ENCODE measurements around the gene LRMDA.

LRMDA gene

GRCh38 chr10:75443362-75443761 lies 11.9 kb downstream of the LRMDA start:
- no peak for DNase-seq (ENCODE audit: low read depth in 2 of 2, low spot score in 1 of 2)

GRCh38 chr10:75444781-75445386 lies 13.5 kb downstream of the LRMDA start:
- DNase-seq (ENCODE audit: low read depth in 2 of 2, low spot score in 1 of 2): no peak

DNA sequence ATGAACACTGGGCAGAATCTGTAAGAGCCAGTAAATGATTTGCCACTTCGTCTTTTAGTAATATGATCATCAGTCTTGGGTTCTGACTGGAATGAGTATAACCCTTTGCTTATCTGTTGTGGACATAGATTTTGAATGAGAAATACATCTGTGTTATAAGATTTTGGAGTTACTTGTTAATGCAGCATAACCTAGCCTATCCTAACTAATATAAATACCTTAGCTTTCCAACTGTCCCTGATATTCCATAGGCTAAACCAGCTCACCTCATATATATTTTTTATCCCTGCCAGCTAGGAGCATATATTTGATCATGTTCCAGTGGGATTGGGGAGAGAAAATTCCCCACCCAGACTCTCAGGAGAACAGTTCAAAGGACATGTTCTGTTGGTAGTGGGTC lies 15.1 kb downstream of the LRMDA start:
- no peak for DNase-seq (ENCODE audit: low read depth in 2 of 2, low spot score in 1 of 2)

GRCh38 chr10:75448166-75448565 lies 16.7 kb downstream of the LRMDA start:
- no peak for DNase-seq (ENCODE audit: low read depth in 2 of 2, low spot score in 1 of 2)

DNA sequence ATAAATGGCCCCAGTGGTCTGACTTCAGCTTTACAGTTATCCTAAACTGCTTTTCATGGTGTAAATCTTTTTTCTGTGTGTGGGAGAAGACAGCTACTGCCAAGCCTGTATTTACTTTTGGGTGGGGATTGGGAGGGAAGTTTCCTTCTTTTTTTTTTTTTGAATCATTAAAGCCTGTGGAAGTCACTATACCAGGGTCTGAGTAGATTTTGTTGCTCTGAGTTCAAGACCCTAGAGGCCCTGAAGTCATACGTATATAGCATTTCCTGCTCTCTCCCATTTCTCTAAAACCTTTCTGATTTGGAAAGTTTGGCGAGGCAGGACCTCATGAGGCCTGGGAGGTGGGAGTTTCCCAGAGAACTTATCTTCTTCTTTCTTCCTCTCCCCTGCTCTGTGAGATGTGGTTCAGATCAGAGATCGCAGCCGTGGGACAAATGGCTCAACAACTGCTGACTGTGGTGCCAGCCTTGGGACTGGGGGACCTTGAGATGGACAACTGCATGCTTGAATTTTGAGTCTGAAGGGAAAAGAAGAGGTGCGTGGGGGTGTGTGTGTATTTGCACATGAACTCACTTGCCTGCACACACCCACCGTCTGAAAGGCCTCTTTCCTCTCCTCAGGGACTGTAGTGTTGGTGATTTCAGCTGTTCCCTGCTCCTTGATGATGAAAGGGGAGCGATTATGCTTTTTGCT lies 18.1 kb downstream of the LRMDA start:
- no peak for DNase-seq (ENCODE audit: low read depth in 2 of 2, low spot score in 1 of 2)

DNA sequence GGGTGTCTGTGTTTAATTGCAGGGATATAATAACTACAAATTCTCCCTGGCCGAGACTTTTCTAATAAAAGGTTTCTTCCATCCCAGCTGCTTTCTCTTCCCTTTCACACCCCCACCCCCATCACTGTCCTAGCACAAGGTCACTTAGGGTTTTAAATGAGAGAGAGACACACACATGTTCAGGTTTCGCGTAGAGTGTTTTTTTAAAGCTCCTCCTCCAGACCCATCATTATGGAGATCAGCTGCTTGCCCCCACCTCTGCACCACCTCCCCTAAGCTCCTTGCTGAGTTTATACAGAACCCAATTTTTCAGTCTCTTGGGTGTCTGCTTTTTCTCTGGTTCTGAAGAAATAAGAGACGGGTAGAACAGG lies 18.6 kb downstream of the LRMDA start:
- DNase-seq (ENCODE audit: low read depth in 2 of 2, low spot score in 1 of 2): no peak

DNA sequence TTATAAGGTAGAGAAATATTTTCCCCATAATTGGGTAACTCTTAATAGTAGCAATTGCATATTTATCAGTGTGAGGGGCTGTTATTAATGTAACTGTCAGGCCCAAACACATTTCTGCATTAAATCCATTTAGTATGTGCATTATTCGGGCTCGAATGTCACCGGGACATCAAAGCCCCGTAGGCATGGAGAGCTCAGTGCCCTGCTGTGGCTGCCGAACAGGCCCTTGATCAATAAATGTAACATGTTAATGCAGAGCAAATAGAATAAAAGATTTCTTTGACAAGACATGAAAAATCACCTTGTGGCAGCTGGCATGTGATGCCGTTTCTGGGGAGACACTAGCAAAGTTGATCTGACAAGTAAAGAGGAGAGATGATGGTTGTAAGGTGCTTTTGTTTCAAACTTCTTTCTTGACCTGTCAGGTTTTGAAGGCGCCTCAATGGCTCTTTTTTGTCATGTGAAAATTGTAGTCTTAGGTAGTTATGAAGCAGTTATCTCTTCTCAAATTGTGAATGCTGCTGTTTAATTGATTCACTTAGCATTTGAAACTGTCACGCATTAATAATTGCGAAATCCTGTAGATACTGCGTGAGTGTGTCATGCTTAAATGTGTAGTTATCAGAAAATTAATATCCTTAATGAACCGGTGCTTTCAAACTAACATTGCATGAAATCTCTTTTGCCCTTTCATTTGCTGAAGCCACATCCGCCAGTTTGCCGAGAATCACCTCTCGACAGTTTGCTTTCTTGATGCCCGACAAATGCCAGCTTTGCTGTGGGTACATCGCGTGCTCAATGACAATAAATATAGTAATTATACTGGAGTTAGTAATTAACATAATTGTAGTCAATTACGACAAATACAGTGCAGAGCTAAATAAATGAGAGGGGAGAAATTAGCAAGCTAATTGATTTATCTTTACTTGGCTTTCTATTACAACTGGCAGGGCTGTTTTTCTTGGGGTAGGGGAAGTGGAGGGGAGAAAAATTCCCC lies 19.5 kb downstream of the LRMDA start:
- DNase-seq (ENCODE audit: low read depth in 2 of 2, low spot score in 1 of 2): no peak

- no peak for DNase-seq (ENCODE audit: low read depth in 2 of 2, low spot score in 1 of 2)
Measured at GRCh38 chr10:75451831-75452230, 20.4 kb downstream of the LRMDA start.

- no peak for DNase-seq (ENCODE audit: low read depth in 2 of 2, low spot score in 1 of 2)
Measured at GRCh38 chr10:75452997-75453396, 21.6 kb downstream of the LRMDA start.

GRCh38 chr10:75456122-75456521 lies 24.7 kb downstream of the LRMDA start:
- DNase-seq (ENCODE audit: low read depth in 2 of 2, low spot score in 1 of 2): no peak

DNA sequence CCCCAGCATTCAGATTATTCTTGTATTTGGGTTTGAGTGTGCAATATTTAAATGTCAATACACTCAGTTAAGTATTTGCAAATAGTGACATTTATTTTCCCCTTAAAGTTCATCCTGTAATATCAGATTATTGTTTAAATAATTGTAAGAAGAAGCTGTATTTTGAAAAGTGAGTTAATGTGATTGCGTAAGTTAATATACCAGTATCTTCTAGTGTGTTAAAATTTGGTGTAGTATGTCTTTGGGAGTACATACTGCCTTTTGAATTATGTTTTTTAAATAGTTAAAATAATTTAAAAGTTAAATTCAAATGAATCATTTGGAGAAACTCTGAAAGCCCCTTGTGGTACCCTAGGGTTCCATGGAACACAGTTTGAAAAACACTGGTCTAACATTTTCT lies 28.6 kb downstream of the LRMDA start:
- DNase-seq (ENCODE audit: low read depth in 2 of 2, low spot score in 1 of 2): no peak

DNA sequence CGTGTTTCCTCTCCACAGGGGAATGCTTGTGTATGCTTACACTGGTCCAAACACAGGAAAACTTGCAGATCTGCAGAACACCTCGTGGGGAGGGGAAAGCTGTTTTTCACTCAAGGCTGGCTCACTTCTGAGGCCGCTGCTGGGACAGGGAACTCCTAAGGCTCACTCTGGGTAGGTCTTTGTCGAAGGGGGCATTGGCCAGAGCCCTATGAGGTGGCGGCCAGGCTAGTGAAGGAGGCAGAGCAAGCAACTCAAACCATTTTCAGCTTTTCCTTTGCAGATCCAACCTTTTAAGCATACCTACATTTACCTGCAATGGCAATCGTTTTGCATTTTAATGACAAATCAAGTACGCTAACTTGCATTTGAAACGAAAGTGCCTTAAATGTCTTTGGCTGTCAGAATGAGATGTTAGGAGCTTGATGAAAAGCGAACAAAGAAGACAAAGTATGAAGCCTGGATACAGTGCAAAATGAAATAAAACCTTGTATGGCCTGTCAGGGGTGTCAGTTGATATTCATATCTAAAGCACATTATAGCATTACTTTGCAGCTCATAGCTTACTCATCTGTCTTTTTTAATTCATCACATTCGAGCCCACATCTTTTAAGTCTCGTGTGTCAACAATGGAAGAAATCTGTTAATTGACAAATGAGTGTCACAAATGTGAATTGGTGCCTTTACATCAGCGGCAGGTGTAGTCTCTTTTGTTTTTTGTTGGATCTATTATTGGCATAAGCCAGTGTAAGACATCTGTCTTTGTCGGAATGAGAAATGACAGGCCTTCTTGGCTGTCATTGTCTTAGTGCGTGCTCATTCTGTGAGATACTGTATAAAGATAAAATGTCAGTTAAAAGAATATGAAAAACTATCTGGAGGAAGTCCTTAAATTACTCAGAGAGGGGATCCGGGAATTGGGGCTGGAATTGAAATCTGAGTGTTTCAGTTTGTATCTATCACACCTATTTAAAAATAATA lies 30.5 kb downstream of the LRMDA start:
- DNase-seq (ENCODE audit: low read depth in 2 of 2, low spot score in 1 of 2): no peak

DNA sequence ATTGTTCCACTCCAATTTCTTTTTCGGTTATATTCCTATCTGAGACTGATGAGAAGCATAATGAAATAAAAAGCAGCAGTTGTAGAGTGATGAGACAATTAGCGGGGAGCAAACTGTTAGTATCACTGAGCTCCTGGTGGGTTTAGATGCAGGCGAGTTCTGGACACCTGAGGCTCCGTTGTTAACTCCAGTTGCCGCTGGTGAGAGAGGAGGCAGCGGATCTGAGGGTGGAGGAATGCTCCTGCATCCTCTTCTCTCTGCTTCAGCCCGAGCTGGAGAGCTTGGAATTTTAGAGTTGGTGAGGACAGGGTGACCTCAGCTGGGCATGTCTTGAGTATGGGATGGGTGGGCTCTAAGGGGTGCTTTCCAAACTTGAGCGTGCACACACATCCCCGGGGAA lies 31.4 kb downstream of the LRMDA start:
- no peak for DNase-seq (ENCODE audit: low read depth in 2 of 2, low spot score in 1 of 2)

DNA sequence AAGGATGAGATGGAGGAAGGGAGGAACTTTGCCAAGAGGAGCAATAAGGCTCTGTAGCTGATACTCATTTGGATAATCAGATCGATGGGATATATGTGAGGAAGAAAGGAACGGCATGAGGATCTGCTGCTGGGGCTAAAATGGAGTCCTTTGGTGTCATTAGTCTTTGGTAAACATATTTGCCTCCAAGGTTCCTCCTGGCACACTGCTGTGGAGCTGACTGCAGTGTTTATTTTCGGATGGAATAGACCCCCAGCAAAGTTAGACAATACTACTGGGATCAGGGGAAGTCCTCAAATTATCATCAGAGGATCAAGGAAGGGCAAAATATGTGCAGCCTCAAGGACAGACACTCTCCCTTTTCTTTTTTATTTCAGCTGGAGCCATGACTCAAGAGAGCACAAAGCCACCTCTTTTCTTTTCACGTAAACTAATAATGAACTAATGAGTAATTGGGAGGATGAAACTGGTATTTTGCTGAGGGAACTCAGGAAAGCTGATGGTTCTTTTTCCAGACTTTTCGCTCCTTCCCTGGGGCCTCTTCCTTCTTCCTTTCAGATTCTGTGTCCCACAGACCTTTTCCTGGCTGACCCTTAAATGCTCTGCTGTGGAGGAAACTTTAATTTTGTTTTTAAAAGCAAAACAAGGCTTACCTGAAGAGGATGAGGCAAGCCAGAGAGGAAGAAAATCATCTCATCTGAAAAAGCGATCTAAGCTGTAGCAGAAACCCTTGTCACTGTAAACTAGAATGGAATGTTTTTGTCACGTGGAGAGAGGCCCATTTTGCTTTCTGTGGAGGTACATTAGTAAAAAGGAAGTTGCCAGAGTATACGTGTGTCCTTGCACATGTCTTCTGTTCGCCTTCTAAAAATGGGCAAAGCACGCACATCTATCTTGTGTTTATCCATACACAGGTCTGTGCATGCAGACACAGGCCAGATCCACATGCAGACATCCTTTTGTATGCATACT lies 33.3 kb downstream of the LRMDA start:
- no peak for DNase-seq (ENCODE audit: low read depth in 2 of 2, low spot score in 1 of 2)

GRCh38 chr10:75465450-75465827 lies 34.0 kb downstream of the LRMDA start:
- no peak for DNase-seq (ENCODE audit: low read depth in 2 of 2, low spot score in 1 of 2)

DNA sequence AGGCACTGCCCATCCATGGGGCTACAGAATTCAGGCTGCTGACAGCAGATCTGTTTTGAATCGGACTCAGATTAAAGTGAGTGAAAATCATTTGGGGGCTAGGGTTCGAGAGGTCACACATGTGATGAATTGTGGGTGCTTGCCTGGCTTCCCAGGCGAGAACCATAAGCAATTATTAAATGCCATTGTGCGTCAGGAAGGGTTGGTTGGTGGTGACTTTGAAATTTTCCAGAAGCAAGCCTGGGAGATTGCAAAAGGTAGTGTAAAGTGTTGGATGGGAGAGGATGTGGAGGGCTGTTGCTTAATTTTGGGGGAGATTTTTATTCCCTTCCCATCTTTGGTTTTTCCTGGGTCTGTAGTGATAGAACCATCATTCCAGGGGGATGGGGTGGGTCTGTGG lies 34.6 kb downstream of the LRMDA start:
- DNase-seq (ENCODE audit: low read depth in 2 of 2, low spot score in 1 of 2): no peak

DNA sequence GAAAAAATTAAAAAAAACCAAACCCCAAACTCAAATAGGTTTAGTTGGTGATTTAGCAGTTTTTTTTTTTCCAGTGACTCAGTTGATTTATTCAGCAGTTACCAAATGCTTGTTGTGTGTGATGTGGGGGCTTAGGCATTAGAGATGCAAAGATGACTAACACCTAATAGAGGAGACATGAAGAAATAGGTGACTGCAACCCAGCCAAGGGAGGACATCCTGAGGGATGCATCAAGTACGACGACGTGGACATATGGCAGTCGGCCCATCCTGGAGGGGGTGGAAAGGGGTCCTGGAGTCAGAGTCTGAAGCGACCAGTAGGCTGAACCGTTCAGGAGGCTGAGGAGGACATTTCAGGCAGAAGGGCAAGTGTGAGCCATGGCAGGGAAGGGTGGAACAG lies 35.5 kb downstream of the LRMDA start:
- DNase-seq (ENCODE audit: low read depth in 2 of 2, low spot score in 1 of 2): no peak

- no peak for DNase-seq (ENCODE audit: low read depth in 2 of 2, low spot score in 1 of 2)
Measured at GRCh38 chr10:75468612-75469005, 37.2 kb downstream of the LRMDA start.

- no peak for DNase-seq (ENCODE audit: low read depth in 2 of 2, low spot score in 1 of 2)
Measured at GRCh38 chr10:75469006-75469616, 37.7 kb downstream of the LRMDA start.

Data from stimulated activated CD8-positive, alpha-beta memory T cell treated with anti-CD3 and anti-CD28 coated beads, Interleukin-4, amount 100 ng/mL, for 4 hours (primary cell).